Measurements from ENCODE around the gene ZC3H4.

DNA sequence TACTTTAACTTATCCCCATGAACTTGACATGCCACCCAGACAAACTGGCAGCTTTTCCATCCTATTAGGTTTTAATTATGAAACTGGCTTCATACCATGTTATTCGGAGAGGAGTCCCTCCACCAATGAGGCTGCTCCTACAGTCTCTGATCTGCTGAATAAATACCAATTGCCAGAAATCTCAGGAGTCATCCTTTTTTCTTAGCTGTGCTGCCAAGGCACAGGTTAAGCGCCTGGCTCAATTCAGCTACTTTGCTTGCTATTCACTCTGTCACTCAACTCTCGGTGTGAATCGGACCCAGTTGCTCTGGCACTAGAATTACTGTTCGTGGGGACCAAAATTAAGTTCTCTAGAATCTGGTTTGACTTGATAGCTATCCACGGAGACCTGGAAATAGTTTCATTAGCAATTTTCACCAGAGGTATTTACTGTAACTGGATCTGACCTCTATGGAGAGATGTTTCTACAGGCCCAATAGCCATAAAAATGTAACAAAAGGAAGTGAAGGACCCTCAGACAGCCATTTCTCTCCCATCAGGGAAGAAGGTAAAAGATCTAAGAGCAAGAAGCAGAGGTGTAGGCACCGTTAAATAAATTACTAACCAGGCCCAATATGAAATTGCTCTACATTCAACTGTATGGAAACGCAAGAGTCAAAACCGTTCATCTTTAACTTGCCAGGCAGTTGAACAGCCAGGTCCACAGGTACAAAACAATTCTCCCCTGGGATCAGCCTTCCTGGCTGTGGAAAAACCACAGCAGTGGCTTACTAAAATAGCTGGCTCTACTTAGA lies 5.4 kb downstream of the ZC3H4 start:
- no peak for TF ChIP-seq TOX (CRISPR knock-in tag; IDR thresholded peaks at IDR 0.05; ENCODE audit: borderline replicate concordance)
- TF ChIP-seq ZNF8 (CRISPR knock-in tag; IDR thresholded peaks at IDR 0.05): no peak; the same call in 1 of the 2 replicates
- TF ChIP-seq PATZ1 (CRISPR knock-in tag; IDR thresholded peaks at IDR 0.05; ENCODE audit: borderline replicate concordance): no peak
- TF ChIP-seq ZFP30 (CRISPR knock-in tag; IDR thresholded peaks at IDR 0.05): no peak
- TF ChIP-seq ESRRG (CRISPR knock-in tag; IDR thresholded peaks at IDR 0.05): no peak
- no peak for TF ChIP-seq ZC3H10 (CRISPR knock-in tag; IDR thresholded peaks at IDR 0.05)
